Activated CD4-positive, alpha-beta T cell treated with anti-CD3 and anti-CD28 coated beads for 1 hour (primary cell): ENCODE data around the gene TFB2M.
"Not testable (repeated sequence)": the region's sequence is repeated elsewhere in the genome, so short reads cannot be mapped to it uniquely, and the experiment has no call there.

Experiments used
- DNase-seq: peaks from one replicate; pipeline ENCODE4 v3.0.0-alpha.2; 2020

Gene TFB2M

GRCh38 chr1:246582301-246583055, 16.4 kb upstream of the TFB2M start:
- no peak for DNase-seq

DNA sequence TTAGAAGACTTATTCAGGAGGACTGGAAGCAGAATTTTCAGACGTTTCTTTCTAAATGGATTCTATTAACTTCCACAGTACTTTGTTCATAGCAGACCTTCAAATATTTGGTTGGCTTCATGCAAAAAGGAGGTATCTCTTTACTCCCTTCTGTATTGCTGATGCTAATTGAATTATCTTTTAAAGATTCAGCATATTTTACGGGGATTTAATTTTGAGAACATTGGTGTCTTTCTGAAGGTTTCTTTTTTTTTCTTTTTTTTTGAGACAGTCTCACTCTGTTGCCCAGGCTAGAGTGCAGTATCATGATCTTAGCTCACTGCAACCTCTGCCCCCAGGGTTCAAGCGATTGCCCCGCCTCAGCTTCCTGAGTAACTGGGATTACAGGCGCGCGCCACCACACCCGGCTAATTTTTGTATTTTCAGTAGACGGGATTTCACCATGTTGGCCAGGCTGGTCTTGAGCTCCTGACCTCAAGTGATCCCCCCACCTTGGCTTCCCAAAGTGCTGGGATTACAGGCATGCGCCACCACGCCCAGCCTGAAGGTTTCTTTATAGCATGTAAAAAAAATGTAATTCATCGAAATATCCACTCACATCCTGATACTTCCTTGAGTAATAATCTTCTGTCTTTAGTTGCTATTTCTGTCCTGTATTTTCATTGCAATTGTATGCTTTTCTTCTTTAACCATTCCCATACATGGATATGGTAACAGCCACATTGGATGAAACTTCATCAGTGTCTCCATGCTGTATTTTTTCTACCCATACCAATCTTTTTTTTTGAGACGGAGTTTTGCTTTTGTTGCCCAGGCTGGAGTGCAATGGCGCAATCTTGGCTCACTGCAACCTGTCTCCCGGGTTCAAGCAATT, 14.7 kb upstream of the TFB2M start:
- DNase-seq, result no peak

GRCh38 chr1:246579818-246580217, 13.8 kb upstream of the TFB2M start:
- DNase-seq, result no peak

GRCh38 chr1:246577720-246578106, 11.7 kb upstream of the TFB2M start:
- DNase-seq, result no peak

GRCh38 chr1:246577082-246577719, 11.1 kb upstream of the TFB2M start:
- no peak for DNase-seq

GRCh38 chr1:246576709-246577032, 10.6 kb upstream of the TFB2M start:
- DNase-seq, result no peak

- no peak for DNase-seq
These were observed 7.4 kb upstream of the TFB2M start for GRCh38 chr1:246573491-246573890.

DNA sequence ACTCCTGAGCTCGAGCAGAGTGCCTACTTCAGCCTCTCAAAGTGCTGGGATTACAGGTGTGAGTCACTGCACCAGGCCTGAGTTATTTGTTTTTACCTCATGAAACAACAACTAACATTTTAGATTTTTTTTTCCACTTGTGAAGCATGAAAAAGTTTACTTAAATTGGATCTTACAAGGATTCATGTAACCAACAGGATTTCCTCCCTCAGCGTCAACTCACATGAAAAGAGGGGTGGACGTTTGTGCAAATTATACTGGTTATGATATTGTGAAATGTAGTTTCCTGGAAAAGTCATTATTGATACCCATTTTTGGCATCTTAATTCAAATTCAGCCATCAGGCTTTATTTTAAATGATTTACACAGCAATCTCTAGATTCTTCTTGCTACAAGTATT, 6.7 kb upstream of the TFB2M start:
- DNase-seq, result no peak

DNA sequence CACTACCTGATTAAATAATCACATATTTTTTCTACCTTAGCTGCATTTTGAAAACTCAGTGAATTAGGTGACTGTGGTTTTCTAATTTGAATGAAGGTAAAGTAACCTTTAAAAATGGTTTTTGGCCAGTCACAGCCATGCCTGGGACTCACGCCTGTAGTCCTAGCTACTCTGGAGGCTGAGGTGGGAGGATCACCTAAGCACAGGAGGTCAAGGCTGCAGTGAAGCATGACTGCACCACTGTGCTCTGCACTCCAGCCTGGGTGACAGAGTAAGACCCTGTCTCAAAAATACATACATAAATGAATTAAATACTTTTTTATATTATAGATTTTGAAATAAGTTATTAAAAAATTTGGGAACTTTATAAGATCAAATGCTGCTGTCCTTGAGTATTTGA, 5.9 kb upstream of the TFB2M start:
- no peak for DNase-seq

GRCh38 chr1:246571309-246571708, 5.2 kb upstream of the TFB2M start:
- not testable (repeated sequence) for DNase-seq

GRCh38 chr1:246569248-246570238, 3.5 kb upstream of the TFB2M start:
- no peak for DNase-seq

GRCh38 chr1:246567646-246568235, 1.7 kb upstream of the TFB2M start:
- no peak for DNase-seq

DNA sequence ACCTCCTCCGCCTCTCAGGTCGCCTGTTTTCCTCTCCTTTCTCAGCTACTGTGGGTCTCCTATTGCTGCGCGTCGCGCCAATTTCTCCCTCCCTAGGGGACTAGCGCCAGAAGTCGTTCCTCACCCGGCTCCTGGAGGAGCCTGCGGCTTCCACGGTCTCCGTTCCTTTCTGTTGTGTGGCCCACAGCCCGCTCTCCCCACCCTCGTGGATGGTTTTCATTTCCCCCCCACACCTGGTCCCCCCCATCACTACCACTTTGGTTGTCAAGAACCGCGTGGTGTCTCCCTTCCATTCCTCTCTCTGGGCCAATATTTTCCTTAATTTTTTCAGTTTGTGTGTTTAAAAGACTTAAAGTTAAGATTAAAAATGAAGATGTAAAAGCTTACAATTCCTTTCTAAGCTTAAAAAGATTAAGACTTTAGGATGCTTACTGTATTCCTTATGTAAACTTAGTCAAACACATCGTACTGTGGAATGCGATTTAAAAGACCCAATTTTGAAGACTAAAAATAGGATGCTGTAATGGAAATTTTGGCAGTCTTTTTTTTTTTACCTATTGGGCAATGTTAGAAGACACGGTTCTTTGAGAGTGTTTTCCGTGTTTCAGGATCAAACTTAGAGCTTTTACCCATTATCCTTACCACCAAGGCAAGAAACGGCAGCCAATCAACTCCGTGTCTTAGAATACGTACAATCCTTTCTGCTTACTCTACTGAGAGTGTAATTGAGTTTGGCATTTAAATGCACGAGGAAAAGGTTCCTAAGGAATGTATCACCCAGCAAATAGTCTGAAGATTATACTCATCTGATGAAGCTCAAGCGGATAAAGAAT, 968 bp upstream of the TFB2M start:
- no peak for DNase-seq

- DNase-seq, result no peak
These were observed 322 bp downstream of the TFB2M start for GRCh38 chr1:246565751-246566127.

- DNase-seq, result no peak
These were observed 966 bp downstream of the TFB2M start for GRCh38 chr1:246564839-246565750.

DNA sequence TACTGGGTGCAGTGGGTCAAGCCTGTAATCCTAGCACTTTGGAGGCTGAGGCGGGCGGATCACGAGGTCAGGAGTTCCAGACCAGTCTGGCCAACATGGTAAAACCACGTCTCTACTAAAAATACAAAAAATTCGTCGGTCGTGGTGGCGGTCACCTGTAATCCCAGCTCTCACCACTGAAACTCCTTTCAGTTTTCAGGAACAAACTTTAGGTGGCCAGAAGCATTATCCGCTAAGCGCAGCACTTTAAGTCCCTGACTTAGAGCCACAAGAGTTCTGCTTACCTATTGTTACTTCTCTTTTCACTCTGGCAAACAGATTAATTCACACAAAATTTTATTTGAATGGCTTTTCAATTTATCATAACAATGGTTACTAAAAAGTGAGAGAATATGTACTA, 5.2 kb downstream of the TFB2M start:
- DNase-seq, result not testable (repeated sequence)

DNA sequence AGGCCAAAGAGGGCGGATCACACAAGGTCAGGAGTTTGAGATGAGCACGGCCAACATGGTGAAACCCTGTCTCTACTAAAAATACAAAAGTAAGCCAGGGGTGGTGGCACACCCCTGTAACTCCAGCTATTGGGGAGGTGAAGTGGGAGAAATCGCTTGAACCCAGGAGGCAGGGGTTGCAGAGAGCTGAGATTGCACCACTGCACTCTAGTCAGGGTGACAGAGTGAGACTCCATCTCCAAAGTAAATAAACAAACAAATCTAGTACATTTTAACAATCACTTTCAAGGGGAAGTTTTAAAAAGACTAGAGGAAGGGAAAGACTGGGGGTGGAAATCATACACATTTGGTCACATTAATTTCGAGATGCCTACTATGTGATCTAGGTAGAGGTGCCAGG, 6.8 kb downstream of the TFB2M start:
- no peak for DNase-seq

DNA sequence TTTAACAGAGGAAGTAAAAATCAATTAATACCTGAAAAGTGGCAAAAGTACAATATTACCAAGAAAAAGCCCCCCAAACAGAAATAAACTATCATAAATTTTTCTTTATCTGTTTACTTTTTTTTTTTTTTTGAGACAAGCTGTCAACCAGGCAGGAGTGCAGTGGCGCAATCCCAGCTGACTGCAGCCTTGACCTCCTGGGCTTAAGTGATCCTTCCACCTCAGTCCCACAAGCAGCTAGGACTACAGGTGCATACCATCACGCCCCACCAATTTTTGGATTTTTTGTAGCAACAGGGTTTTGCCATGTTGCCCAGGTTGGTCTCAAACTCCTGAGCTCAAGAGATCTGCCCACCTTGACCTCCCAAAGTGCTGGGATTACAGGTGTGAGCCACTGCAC, 8.0 kb downstream of the TFB2M start:
- no peak for DNase-seq

- DNase-seq, result no peak
These were observed 11.9 kb downstream of the TFB2M start for GRCh38 chr1:246554201-246554600.

GRCh38 chr1:246552110-246552509, 14.0 kb downstream of the TFB2M start:
- DNase-seq, result no peak
